GM18507 (cell line): ENCODE results near the gene PAFAH2.
A peak's percentile ranks its signal among the peaks of the same experiment; 100 is the strongest.

Experiments used
- DNase-seq: peaks from one replicate; pipeline ENCODE4 v3.0.0; 2011; ENCODE audit warnings: low read depth; ENCODE audit not compliant: insufficient read length; ENCODE audit errors: extremely low spot score
- FAIRE-seq: peaks from 2 replicates; lab custom pipeline; 2011; peaks lifted over from hg19 to GRCh38; lab: Jason Lieb, UNC

Gene PAFAH2

GRCh38 chr1:25997828-25998761, at the start of gene PAFAH2:
Gene PAFAH2 (minus strand): TSS chr1:25998063. CDS start chr1:25990816, 7,247 bp downstream.
- peak; percentile 90 for DNase-seq
- peak; percentile 99 for FAIRE-seq

DNA sequence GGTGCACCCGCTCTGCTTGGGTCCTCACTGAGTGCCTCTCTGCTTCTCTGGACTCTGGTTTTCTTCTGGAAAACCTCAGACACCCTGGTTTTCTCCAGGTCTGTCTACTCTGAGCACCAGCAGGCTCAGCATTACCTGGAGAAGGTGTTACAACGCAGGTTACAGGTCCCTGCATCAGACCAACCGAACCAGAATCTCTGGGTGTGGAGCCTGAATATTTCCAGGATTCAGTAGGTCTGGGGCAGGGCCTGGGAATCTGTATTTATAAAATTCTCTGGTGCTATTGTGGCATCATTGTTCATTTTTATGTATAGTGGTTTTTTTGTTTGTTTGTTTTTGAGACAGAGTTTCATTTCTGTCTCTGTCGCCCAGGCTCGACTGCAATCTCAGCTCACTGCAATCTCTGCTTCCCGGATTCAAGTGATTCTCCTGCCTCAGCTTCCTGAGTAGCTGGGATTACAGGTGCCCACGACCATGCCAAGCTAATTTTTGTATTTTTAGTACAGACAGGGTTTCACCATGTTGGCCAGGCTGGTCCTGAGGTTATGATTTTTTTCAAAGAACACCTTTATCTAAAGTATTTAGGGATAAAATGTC, 49.5 kb upstream of the PAFAH2 start:
- FAIRE-seq (no peak), DNase-seq (no peak)

DNA sequence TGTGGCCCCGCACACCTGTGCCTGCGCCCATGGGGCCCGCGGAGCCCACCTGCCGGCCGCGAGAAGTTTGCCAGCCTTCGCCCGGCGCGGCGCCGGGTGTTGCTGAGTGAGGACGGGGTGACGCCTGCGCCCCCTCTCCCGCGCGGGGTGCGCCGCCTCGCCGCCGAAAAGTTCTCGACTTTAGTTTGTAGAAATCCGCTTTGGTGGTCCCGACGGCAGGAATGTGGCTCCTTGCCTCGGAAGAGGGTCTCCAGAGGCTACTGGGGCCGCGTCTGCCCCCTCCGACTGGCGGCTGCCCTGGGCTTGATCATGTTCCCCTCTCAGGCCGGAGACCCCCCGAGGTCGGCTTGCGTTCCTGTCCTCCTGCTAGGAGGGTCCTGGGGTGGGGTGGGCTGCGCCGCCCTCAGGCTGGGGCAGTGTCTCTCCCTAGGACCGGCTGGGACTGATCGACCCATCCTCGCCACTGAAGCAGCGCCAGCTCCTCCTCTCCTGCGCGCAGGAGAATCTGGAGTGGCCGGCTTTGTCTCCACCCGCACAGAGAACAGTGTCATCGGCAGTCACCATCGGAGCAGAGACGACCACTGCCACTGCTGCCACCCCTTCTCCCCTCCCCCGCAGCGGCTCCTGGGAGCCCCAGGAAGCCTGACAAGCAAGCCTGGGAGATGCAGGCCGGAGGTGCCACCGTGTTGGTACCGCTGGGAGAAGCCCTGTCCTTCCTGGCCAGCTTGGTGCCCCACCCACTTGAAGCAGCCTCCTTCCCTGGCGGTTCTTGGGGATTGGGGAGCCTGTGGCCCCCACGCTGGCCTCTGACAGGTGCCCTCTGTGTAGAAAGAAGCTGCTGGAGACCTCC, 48.6 kb upstream of the PAFAH2 start:
- no peak for FAIRE-seq

GRCh38 chr1:26045722-26046245, 47.9 kb upstream of the PAFAH2 start, which contains the start of gene SLC30A2:
Gene SLC30A2 (minus strand): TSS chr1:26046118. CDS start chr1:26045896, 222 bp downstream.
- DNase-seq (no peak), FAIRE-seq (no peak)

More for the DNA sequence above, 48.6 kb upstream of the PAFAH2 start:
- DNase-seq: no peak

DNA sequence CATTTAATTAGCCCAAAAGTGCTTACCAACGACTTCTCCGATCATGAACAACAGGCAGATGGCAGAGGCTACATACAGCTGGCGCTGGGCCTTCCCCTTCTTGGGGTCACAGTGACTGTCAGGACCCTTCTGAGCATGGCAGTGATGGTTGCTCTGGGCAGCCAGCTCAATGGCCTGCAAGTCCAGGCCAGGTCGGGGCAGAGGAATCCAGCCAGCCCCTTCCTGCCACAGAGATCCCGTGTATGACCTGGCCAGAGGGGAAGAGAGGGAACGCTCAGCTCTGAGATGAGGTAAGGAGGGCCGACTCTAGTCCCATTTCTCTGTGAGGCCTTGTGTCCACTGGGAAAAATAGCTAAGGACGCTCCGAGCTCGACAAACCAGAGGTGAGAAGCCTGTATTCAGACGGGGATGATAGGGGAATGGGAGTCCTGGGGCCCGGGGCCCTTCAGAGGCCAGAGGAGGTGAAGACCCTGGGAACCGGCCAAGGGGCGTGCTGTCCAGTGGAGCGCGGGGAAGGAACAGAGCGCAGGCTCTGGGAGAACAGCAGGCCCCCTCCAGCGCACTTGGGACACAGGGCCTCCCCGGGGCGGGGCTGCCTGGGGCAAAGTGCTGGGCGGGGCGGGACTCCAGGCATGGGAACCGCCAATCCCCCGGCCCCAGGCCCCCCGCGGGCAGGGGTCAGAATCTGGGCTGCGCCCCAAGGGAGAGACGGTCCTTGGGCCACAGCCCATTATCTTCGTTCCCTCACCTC, 47.3 kb upstream of the PAFAH2 start:
- FAIRE-seq (no peak), DNase-seq (no peak)

DNA sequence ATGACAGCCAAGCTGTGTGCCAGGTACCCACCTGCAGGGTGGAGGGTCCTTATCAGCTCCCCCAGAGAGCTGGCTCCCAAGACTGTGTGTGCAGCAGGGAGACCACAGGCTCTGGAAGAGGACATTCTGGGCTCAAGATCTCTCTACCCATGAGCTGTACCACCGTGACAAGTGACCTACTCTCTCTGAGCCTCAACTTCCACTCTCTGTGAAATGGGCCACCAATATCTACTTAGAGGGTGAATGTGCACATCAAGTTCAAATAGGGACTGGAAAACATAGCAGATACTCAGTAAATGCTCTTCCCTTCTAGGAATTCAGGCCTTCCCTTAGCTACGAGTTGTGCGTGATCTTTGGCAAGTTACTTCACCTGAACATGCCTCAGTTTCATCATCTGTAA, 46.6 kb upstream of the PAFAH2 start:
- FAIRE-seq (no peak), DNase-seq (no peak)

DNA sequence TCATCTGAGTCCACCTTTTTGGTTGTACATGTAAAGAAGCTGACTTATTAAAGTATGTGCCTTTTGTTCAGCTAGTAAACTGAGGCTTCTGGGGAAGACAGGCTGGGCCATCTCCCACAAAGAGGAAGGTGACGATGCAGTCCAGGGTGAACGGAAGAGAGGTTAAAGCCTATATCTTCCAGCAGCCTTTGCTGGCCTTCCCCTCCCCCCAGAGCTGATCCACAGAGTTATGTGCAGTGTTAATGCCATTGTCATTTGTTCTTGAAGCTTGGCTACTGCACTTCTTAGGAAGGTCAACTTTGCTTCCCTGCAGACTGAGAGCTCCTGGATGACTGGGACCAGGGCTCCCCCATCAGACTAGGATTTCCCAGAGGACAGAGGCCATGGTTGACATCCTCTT, 45.9 kb upstream of the PAFAH2 start:
- FAIRE-seq (no peak), DNase-seq (no peak)

DNA sequence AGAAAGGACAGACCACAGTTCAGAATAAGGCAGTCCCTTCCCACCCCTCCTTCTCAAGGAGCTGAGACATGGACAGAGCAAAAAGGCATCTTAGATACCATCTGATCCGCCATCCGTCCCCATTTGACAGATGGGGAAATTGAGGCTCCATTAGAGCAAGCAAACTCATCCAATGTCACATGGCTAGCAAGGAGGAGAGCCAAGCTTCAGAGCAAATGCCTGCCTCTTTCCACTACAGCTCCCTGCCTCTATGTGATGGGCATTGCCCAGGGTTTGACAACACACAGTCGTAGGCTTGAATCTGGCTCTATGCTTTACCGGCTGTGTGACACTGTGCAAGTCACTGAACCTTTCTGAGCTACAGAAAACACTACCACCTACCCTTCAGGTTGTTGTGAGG, 44.1 kb upstream of the PAFAH2 start:
- DNase-seq (no peak), FAIRE-seq (no peak)

GRCh38 chr1:26041401-26041800, 43.5 kb upstream of the PAFAH2 start:
- DNase-seq (no peak), FAIRE-seq (no peak)

DNA sequence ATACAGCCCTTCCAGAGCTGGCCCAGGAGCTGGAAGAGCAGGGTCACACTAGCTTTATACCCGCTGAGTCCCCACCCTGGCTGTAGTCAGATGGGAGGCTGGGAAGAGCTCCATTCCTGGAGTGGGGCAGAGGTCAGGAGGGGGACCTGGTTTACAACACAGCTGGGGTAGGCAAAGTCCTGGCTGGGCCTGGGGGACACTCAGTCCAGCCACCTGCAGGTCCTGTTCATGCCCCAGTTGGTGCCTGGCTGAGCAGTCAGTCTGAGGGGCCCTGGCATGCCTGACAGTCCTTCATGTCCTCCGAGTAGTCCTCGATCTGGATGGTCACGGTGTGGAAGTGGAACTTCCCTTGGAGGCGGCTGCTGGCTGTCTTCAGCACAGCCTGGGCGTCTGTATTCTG, 41.0 kb upstream of the PAFAH2 start:
- no peak for DNase-seq
- no peak for FAIRE-seq

GRCh38 chr1:26038477-26038876, 40.6 kb upstream of the PAFAH2 start:
- DNase-seq: no peak
- no peak for FAIRE-seq

GRCh38 chr1:26037904-26038303, 40.0 kb upstream of the PAFAH2 start:
- no peak for DNase-seq

DNA sequence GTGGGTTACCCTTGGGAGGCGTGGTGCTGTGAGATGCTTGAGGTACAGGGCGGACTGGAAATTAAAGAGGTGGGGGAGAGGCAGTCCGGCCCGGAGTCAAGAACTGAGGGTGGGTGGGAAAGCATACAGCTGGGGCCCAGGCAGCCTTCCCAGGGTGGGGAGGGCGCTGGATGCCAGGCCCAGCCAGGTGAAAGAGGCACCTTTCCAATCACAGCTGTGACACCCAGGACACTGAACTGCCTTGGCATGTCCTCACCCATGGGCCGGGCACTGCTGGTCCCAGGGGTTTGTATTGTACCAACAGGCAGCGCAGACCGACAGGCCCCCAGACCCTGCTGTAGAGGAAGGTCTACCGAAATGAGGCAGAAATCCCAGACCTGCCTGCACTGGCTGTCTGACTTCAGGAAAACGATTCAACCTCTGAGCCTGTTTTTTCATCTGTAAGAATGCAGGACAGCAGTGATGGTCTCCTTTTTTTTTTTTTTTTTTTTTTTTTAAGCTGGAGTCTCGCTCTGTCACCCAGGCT, 39.0 kb upstream of the PAFAH2 start:
- DNase-seq (no peak), FAIRE-seq (no peak)

More at GRCh38 chr1:26037904-26038303, 40.0 kb upstream of the PAFAH2 start:
- FAIRE-seq: no peak

DNA sequence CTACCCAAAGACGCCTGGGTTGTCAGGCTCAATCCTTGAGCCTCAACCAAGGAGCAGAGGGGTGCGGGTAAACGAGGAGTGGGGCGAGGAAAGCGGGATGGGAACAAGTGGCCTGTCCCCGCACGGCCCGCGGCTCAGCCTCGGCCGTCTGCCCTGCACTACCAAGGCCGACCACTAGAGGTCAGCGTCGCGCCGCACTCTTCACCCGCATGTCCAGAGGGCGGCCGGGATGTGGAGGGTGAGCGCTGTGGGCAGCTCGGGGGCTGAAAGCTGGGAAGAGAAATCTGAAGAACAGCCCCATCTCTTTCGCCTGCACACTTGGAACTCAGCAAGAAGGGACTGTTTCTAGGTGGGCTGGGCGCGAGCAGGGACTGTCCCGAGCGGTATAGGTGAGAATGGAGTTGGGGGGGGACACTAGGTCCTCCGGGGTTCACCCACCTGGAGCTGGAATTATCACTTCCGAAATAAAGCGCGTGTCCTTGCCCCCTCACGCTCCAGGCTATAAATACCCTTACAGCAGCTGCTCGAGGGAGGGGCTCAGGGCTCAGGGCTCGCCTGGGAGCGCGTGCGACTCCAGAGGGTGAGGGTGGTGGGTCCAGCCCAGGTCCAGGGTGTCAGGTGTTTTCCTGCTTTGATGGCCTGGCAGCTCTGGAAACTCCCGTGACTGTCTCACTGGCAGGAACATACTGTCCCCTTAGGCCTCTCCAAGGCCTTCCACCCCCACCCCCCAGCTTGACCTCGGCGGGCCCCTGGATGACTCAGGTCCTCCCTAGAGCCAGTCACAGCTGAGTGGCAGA, 38.3 kb upstream of the PAFAH2 start:
- FAIRE-seq (peak; percentile 90), DNase-seq (peak; percentile 85)

DNA sequence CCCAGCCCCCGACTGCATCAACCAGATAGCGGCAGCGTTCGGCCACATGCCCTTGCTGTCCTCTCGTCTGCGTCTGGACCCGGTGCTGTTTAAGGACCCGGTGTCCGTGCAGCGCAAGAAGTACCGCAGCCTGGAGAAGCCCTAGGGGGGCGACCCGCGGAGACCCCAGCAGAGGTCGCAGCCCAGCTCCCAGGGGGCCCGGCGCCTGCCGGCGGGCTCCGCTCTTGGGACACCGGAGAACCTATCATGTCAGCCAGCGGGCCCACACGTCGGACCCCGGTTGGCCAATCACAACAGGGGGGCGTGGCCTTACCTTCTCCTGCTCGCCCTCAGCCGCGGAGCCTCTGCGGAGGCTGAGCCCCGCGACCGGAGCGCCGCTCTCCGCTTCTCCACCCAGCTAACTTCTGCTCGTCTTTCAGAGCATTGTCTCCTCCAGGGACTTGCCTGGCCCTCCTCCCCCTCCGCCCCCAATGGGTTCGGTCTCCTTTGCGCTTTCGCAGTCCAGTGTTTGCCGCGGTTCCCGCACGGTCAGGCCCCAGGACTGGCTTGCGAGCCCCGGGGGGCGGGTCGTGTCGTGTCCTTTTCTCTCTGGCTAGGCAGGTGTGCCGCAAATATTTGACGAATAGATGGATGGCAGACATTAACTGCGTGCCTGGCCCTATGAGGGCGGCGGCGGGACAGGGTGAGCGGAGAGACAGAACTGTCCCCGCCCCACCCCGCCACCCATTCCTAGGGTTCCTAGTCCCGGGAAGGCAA, 37.5 kb upstream of the PAFAH2 start:
- peak; percentile 93 for FAIRE-seq
- DNase-seq: peak; percentile 96

DNA sequence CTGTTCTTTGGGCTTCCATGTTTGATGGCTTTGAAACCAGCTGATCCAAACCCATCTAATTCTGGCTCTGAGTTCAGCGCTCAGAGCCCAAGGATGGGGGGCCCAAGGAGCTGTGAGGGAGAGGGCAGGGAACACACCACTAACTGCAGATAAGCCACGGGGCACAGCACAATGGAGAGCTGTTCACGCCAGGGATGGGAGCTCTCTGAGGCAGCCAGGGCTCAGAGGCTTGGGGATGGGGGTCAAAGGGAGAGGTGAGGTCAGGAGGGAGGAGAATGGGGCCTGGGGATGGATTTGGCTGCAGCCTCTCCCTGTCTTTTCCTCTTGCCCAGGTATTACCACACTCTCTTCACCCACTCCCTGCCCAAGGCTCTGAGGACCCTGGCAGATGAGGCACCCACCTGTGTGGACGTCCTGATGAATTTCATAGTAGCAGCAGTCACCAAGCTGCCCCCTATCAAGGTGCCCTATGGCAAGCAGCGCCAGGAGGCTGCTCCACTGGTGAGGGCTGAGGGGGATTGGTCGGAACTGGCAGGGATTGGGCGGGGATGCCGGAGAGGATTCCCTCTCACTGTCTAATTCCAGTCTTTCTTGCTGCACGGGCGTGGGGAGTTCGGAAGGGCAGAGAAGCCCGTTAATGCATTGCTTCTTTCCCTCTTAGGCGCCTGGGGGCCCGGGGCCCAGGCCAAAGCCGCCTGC, 36.8 kb upstream of the PAFAH2 start:
- no peak for DNase-seq

More for the DNA sequence above, 36.8 kb upstream of the PAFAH2 start:
- no peak for FAIRE-seq
